DMS153 (cell line): ENCODE measurements around the gene PIP5K1B.
A peak's percentile ranks its signal among the peaks of the same experiment; 100 is the strongest.

ENCODE experiments used
- DNase-seq: peaks from one replicate; lab custom pipeline; 2025; lab: John Stamatoyannopoulos, UW

PIP5K1B gene

GRCh38 chr9:68907910-68908309, 202.9 kb downstream of the PIP5K1B start:
- DNase-seq = no peak

DNA sequence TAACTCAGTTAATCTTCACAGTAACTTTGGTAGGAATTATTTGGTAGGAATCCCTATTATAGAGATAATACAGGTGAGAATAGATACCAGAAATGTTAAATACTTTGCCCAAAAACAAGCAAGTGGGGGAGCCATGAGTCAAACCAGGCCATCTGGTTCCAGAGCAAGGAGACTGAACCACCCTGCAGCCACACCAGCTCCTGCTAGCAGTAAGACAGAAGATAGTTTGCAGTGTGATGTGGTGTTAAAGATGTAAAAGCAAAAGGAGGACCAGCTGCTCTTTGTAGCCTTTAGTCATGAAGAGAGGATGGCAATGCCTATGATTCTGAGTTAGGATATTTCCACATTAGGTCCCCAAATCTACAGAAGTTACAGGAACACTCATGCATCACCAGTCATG, 207.5 kb downstream of the PIP5K1B start:
- DNase-seq = no peak

- DNase-seq = peak; percentile 69
These were observed 208.0 kb downstream of the PIP5K1B start for GRCh38 chr9:68913054-68913453.

DNA sequence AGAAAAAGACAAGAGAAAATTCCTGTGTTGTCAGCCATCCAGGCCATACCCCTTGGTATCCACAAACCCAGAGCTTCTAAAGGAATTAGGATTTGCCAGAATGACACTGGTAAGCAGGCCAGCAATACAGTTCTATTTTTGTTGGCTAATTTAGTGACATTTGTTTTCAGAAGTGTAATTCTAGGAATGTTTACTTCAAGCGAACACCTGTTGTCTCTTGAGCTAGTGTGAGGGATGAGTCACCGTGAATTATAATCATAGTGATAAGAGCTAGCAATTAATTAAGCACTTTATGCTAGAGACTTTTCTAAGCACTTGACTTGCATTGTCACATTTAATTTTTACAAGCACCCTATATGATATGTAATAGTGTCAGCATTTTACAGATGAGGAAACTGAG, 209.7 kb downstream of the PIP5K1B start:
- DNase-seq = no peak

DNA sequence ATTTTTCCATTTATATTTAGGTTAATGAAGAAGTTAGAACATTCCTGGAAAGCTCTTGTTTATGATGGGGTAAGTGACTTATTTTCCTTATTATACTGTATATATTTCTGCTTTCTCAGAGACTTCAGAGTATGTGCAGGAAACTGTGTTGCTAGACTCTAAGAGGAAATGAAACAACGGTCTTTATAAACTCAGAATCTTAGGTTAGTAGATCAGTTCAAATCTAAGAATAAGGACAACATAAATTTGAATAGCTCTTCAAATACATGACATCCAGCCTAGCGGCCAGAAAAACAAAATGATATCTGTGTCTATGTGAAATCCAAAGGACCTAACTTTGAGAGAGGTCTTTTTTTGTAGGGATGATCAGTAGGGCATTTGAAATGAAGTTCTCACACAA, 214.6 kb downstream of the PIP5K1B start:
- no peak for DNase-seq

GRCh38 chr9:68920921-68921320, 215.9 kb downstream of the PIP5K1B start:
- no peak for DNase-seq

- no peak for DNase-seq
These were observed 218.4 kb downstream of the PIP5K1B start for GRCh38 chr9:68923480-68923879.

DNA sequence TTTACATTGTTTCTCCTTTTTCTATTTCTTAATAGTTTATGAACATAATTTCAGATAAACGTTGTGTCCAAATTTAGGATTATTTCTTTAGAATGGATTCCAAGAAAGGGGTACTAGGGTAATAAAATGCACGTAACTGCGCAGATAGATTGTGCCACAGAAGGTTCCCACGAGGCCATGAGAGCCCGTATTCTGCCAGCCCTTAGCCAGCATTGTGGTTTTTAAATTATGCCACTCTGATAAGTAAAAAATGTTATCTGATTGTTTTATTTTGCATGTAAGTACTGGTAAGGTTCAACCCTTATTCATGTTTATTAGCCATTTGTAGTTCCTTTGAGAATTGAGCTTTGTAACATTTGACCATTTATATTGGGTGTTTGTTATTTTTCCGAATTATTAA, 220.1 kb downstream of the PIP5K1B start:
- no peak for DNase-seq

GRCh38 chr9:68927165-68927564, 222.1 kb downstream of the PIP5K1B start:
- no peak for DNase-seq

- DNase-seq = no peak
These were observed 226.8 kb downstream of the PIP5K1B start for GRCh38 chr9:68931821-68932220.

DNA sequence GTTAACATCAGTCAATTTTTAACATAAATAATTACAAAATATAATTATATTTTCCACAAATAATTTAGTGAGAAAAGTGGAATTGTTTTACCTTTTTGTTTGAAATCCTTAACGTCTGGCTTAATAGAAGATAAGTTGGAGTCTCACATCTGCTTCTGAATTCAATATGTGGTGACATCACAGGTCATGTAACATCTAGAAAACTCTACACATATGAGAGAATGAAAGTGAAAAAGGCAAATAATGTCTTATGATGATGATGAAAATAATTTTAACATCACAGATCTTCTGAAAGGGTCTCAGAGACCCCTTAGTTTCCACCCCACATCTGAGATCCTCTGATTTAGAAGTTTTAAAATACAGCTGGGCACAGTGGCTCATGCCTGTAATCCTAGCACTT, 227.4 kb downstream of the PIP5K1B start:
- DNase-seq = no peak

GRCh38 chr9:68933434-68934328, 228.6 kb downstream of the PIP5K1B start:
- DNase-seq = no peak

- DNase-seq = no peak
These were observed 229.2 kb downstream of the PIP5K1B start for GRCh38 chr9:68934329-68934644.

GRCh38 chr9:68940573-68940972, 235.5 kb downstream of the PIP5K1B start:
- DNase-seq = peak; percentile 29

- no peak for DNase-seq
These were observed 236.9 kb downstream of the PIP5K1B start for GRCh38 chr9:68941780-68942459.

DNA sequence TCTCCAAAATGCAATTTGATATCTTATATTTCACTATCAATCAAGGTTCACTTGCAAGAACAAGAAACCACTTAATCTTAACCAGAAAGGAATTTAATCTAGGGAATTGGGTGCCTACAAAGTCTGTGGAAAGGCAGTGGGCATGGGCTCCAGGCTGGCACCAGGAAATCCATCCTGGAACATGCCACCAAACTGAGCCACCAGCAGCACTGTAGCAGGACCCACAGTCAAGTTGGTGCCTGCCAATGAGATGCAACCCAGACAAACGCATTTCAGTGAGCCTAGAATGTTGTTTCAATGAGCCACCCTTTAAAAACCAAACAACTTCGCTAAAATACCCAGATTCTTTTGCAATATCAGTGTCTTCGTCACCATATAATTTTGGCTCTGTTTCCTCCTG, 237.8 kb downstream of the PIP5K1B start:
- DNase-seq = no peak

- no peak for DNase-seq
These were observed 242.0 kb downstream of the PIP5K1B start for GRCh38 chr9:68947015-68947414.

DNA sequence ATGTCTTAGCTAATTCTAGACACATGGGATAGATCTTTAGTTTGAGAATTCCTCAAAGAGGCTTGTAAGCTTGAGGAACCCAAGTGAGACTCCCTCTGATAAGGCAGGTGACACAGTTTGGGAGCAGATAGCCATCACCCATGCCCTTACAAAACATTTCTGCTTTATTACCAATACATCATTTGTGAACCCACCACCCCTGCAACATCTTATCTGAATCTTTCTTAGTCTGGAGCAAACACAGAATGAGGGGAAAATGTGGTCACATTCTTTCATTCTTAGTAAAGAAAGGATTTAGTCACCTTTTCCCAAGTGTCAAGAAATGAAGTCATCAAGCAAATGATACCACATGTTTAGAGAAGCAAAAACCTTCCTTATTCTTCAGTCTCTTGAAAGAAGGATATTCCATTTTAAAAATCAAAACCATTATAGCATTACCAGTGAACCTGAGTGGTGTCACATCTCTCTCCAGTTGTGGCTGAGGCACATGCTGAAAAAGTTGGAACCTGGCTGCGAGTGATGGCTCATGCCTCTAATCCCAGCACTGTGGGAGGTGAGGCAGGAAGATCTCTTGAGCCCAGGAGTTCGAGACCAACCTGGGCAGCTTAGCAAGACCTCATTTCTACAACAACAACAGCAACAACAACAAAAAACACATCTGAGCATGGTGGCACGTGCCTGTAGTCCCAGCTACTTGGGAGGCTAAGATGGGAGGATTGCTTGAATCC, 243.0 kb downstream of the PIP5K1B start:
- DNase-seq = no peak

DNA sequence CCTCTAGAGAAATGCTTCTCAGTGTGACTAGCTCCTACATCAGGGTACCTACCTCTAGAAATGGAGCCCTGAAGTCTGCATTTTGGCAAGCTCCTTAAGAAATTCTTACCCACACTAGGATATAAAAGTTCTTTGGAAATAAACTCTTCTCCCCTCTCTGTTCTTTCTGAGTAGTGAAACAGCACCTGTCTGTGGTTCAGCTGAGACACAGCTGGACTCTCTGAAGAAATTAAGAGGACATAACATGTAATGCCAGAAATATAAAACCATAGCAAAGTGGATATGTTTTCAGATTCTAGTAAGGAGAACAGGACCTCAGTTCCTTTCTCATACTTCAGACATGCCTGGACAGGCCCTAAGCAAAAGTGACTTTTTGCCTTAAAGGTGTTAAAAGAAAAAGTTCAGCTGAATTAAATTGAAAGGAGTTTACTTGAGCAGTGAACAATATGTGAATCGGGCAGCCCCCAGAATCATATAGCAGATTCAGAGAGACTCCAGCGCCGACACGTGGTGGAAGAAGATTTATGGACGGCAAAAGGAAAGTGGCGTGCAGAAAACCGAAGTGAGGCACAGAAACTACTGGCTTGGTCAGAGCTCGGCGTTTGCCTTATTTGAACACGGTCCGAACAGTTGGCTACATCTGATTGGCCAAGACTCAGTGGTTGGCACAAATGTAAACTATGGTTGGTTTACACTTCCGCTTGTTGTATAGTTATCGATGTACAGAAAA, 244.4 kb downstream of the PIP5K1B start:
- DNase-seq = peak; percentile 16

DNA sequence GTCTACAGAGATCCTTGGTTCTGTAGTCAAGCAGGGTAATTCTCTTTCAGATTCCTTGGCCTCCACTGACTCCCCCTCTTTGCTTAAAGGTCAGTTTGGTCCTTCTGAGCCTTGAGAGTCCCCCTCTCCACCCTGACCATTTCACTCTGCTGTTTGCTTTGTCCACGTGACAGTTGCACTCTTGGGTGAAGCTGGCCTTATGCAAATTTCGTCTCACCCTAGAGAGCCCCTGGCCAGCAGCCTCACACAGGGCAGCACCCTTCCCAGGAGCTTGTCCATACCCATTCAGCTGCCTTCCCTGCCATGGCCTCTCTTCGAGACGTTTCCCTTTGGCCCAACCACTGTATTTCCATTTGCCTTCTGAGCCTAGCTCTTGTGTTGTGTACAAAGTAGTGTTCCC, 245.1 kb downstream of the PIP5K1B start:
- DNase-seq = no peak

GRCh38 chr9:68950689-68951088, 245.6 kb downstream of the PIP5K1B start:
- DNase-seq = no peak
